Measurements from ENCODE around the gene FGF16. TPM values are rescaled to one million over a fixed set of nuclear protein-coding genes. Genes with fewer than 3 reads are reported as not detected.

The FGF16 gene
- total RNA-seq, 1 donor from 2014 or later: not detected

DNA sequence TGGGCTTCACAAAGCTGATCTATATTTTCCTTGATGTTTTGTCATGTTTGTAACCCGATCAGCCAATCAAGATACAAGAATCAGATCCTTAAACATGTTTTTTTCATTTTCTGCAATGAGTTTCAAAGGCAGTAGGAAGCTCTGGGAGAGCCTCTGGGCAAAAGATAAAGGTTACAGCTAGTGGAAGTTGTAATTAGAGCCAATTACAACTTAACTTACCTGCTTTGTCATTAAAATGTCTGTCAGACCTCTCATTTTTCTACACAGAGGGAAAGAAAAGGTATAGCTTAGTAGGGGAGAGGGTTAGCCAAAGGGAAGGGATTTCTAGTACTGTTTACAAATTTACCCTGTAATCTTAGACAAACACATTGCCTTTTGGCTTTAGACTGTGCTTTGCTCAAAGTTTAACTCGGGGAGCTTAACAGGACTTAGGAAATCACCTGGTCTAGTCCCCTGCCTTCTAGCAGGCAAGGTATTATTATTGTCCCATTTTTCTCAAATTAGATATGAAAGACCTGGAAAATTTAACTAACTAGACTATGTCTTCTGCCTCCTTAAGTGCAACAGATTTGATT is 55.8 kb downstream of the FGF16 start:
- Histone ChIP-seq H3K36me3 (ENCODE audit: insufficient read depth, low read length) (no peaks in the 10 kb centered on the region), H3K79me2 (ENCODE audit: insufficient read depth, low read length) (no peaks in the 10 kb centered on the region), H3K27ac (ENCODE audit: low read depth, low read length) (no peak overlapping the region), H3K4me1 (ENCODE audit: insufficient read depth, low read length) (peaks cover 3% of the 10 kb centered on the region), H3K4me3 (ENCODE audit: insufficient read depth, low read depth, low read length) (no peak overlapping the region), H3K9me3 (ENCODE audit: insufficient read depth, low read depth, low read length) (no peaks in the 10 kb centered on the region), H3K9ac (ENCODE audit: low read length) (no peak overlapping the region), H3K27me3 (ENCODE audit: insufficient read depth, low read length) (no peaks in the 10 kb centered on the region), H2AFZ (ENCODE audit: low read depth, low read length) (no peak overlapping the region), H3K4me2 (ENCODE audit: low read length) (no peak overlapping the region), H4K20me1 (ENCODE audit: insufficient read depth, low read length) (no peaks in the 10 kb centered on the region)
- Mint-ChIP-seq H3K9me3 (ENCODE audit: unreplicated experiment) (peaks cover 3% of the 10 kb centered on the region), H3K4me3 (ENCODE audit: unreplicated experiment) (no peak overlapping the region), H3K27me3 (ENCODE audit: low read depth, unreplicated experiment) (no peaks in the 10 kb centered on the region), H3K4me1 (ENCODE audit: low read depth, unreplicated experiment) (peaks cover 6% of the 10 kb centered on the region), H3K36me3 (ENCODE audit: low read depth, unreplicated experiment) (peaks cover 2% of the 10 kb centered on the region), H3K27ac (ENCODE audit: unreplicated experiment) (no peak overlapping the region)
- FAIRE-seq (no peak), DNase-seq (ENCODE audit: low read depth) (no peak)
- TF ChIP-seq EZH2 (IDR thresholded peaks at IDR 0.05; ENCODE audit: insufficient read depth, low read length): no peak
- TF ChIP-seq, protein P1, sequence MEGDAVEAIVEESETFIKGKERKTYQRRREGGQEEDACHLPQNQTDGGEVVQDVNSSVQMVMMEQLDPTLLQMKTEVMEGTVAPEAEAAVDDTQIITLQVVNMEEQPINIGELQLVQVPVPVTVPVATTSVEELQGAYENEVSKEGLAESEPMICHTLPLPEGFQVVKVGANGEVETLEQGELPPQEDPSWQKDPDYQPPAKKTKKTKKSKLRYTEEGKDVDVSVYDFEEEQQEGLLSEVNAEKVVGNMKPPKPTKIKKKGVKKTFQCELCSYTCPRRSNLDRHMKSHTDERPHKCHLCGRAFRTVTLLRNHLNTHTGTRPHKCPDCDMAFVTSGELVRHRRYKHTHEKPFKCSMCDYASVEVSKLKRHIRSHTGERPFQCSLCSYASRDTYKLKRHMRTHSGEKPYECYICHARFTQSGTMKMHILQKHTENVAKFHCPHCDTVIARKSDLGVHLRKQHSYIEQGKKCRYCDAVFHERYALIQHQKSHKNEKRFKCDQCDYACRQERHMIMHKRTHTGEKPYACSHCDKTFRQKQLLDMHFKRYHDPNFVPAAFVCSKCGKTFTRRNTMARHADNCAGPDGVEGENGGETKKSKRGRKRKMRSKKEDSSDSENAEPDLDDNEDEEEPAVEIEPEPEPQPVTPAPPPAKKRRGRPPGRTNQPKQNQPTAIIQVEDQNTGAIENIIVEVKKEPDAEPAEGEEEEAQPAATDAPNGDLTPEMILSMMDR (IDR thresholded peaks at IDR 0.05; ENCODE audit: insufficient read depth, low read depth, low read length): no peak

DNA sequence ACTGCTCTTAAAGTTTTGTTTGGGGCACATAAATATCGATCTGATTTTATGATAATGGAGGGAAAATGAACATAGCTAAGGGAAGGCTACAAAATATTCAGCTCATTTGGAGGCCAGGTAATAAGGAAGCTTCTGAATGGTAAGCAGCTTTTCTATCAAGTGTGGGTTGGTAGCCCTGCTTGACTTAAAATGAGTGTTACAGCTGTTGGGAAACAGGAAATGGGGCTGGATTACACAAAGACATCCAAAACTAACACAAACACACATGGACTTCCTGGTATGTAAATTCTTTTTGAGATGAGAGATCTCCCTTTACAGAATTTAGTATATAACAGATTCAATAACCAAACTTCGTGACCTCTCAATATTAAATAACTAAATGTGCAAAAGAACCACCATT is 58.0 kb downstream of the FGF16 start:
- DNase-seq (ENCODE audit: low read depth): peak; percentile 33
- Histone ChIP-seq H4K20me1 (ENCODE audit: insufficient read depth, low read length) (no peaks in the 10 kb centered on the region), H3K36me3 (ENCODE audit: insufficient read depth, low read length) (no peaks in the 10 kb centered on the region), H3K4me1 (ENCODE audit: insufficient read depth, low read length) (peaks cover 6% of the 10 kb centered on the region), H2AFZ (ENCODE audit: low read depth, low read length) (no peak overlapping the region), H3K9me3 (ENCODE audit: insufficient read depth, low read depth, low read length) (no peaks in the 10 kb centered on the region), H3K4me3 (ENCODE audit: insufficient read depth, low read depth, low read length) (no peak overlapping the region), H3K27me3 (ENCODE audit: insufficient read depth, low read length) (no peaks in the 10 kb centered on the region), H3K9ac (ENCODE audit: low read length) (no peak overlapping the region), H3K79me2 (ENCODE audit: insufficient read depth, low read length) (no peaks in the 10 kb centered on the region), H3K4me2 (ENCODE audit: low read length) (no peak overlapping the region), H3K27ac (ENCODE audit: low read depth, low read length) (no peak overlapping the region)
- FAIRE-seq: peak; percentile 86
- TF ChIP-seq EZH2 (IDR thresholded peaks at IDR 0.05; ENCODE audit: insufficient read depth, low read length): no peak
- TF ChIP-seq, protein P1 (IDR thresholded peaks at IDR 0.05; ENCODE audit: insufficient read depth, low read depth, low read length): no peak
- Mint-ChIP-seq H3K27me3 (ENCODE audit: low read depth, unreplicated experiment) (no peaks in the 10 kb centered on the region), H3K4me3 (ENCODE audit: unreplicated experiment) (no peak overlapping the region), H3K4me1 (ENCODE audit: low read depth, unreplicated experiment) (peaks cover 6% of the 10 kb centered on the region), H3K27ac (ENCODE audit: unreplicated experiment) (no peak overlapping the region), H3K36me3 (ENCODE audit: low read depth, unreplicated experiment) (peaks cover 2% of the 10 kb centered on the region), H3K9me3 (ENCODE audit: unreplicated experiment) (no peaks in the 10 kb centered on the region)

All from astrocyte (in vitro differentiated cells and primary cell).